HFFc6 (cell line): ENCODE measurements around the gene MAGEA9B. TPM values are rescaled to one million over a fixed set of nuclear protein-coding genes. Genes with fewer than 3 reads are reported as not detected.

Source experiments
- total RNA-seq, 6 experiments: library from RNA; stranded (reverse); fragmentation: NEBNext Ultra II Directional; extraction: Animal tissue kit (Norgen Biotek cat#: 25700); gene quantifications; 2 replicates in 1 of 6; 3 replicates in 5 of 6; pipeline ENCODE4 v1.2.3, GENCODE V29; 2021

The MAGEA9B gene
- total RNA-seq, 6 experiments from 2014 or later = not detected

Other genes with a start within 250 kb of the MAGEA9B start
- gene IDS, start 82.2 kb downstream of the MAGEA9B start, total RNA-seq = 10 to 100 TPM; 38.4 to 70.9 (median 55.1) TPM
- 10 to 100 TPM; 11.3 to 15.4 (median 13.6) TPM for gene EOLA1, start 46.4 kb downstream of the MAGEA9B start, total RNA-seq
- gene HSFX3, start 37.5 kb downstream of the MAGEA9B start, total RNA-seq = not detected
- gene HSFX2, start 7.9 kb upstream of the MAGEA9B start, total RNA-seq = under 1 TPM in 2 of 6 experiments, not detected in 4; 0.34 to 0.35 TPM
- gene TMEM185A, start 44.3 kb upstream of the MAGEA9B start, total RNA-seq = 10 to 100 TPM; 14.7 to 19.8 (median 16.4) TPM
- under 1 TPM in 4 of 6 experiments, not detected in 2; 0.16 to 0.23 (median 0.20) TPM for gene MAGEA11, start 124.6 kb upstream of the MAGEA9B start, total RNA-seq
- under 1 TPM; 0.26 to 0.88 (median 0.33) TPM for gene HSFX1, start 186.6 kb upstream of the MAGEA9B start, total RNA-seq
- not detected for gene MAGEA9, start 194.5 kb upstream of the MAGEA9B start, total RNA-seq